HG03045 (cell line): ENCODE results near the gene ARHGAP24.

ENCODE experiments used
- ATAC-seq: cut with Tn5 transposase; IDR thresholded peaks from one replicate; pipeline ENCODE4 v1.9.1; 2021; ENCODE audit warnings: mild to moderate bottlenecking, moderate library complexity; ENCODE audit not compliant: unreplicated experiment

Gene ARHGAP24

GRCh38 chr4:85733798-85734197, 258.8 kb downstream of the ARHGAP24 start:
- no peak for ATAC-seq

GRCh38 chr4:85734424-85734831, 259.5 kb downstream of the ARHGAP24 start:
- no peak for ATAC-seq

GRCh38 chr4:85736571-85736970, 261.6 kb downstream of the ARHGAP24 start:
- no peak for ATAC-seq

GRCh38 chr4:85737254-85737653, 262.3 kb downstream of the ARHGAP24 start:
- no peak for ATAC-seq

GRCh38 chr4:85738721-85739120, 263.8 kb downstream of the ARHGAP24 start:
- no peak for ATAC-seq

- ATAC-seq, result no peak
Observed at GRCh38 chr4:85740431-85740861, 265.5 kb downstream of the ARHGAP24 start.

GRCh38 chr4:85741381-85741780, 266.4 kb downstream of the ARHGAP24 start:
- ATAC-seq, result no peak

GRCh38 chr4:85741921-85742591, 267.1 kb downstream of the ARHGAP24 start:
- ATAC-seq, result no peak

- ATAC-seq, result no peak
Observed at GRCh38 chr4:85744950-85745349, 270.0 kb downstream of the ARHGAP24 start.

GRCh38 chr4:85745939-85746338, 271.0 kb downstream of the ARHGAP24 start:
- no peak for ATAC-seq

GRCh38 chr4:85747882-85748491, 273.0 kb downstream of the ARHGAP24 start:
- peak; percentile 81 for ATAC-seq

- no peak for ATAC-seq
Observed at GRCh38 chr4:85748654-85749053, 273.7 kb downstream of the ARHGAP24 start.

- ATAC-seq, result no peak
Observed at GRCh38 chr4:85751866-85752265, 276.9 kb downstream of the ARHGAP24 start.

GRCh38 chr4:85755285-85755684, 280.3 kb downstream of the ARHGAP24 start:
- ATAC-seq, result no peak

- no peak for ATAC-seq
Observed at GRCh38 chr4:85756938-85757337, 282.0 kb downstream of the ARHGAP24 start.

- ATAC-seq, result no peak
Observed at GRCh38 chr4:85759388-85759787, 284.4 kb downstream of the ARHGAP24 start.

- no peak for ATAC-seq
Observed at GRCh38 chr4:85760511-85760910, 285.6 kb downstream of the ARHGAP24 start.

GRCh38 chr4:85761803-85762528, 287.0 kb downstream of the ARHGAP24 start:
- no peak for ATAC-seq

GRCh38 chr4:85762529-85762871, 287.6 kb downstream of the ARHGAP24 start:
- no peak for ATAC-seq

GRCh38 chr4:85763202-85763601, 288.3 kb downstream of the ARHGAP24 start:
- no peak for ATAC-seq

GRCh38 chr4:85767649-85768048, 292.7 kb downstream of the ARHGAP24 start:
- no peak for ATAC-seq

GRCh38 chr4:85769009-85769408, 294.1 kb downstream of the ARHGAP24 start:
- no peak for ATAC-seq
